ENCODE results near the gene HLA-A.

Gene HLA-A

GRCh38 chr6:29935273-29935955 lies 6.9 kb upstream of the HLA-A start:
- H3K27ac ChIP-seq (ENCODE audit: low read depth, low read length, severe bottlenecking): no peak overlapping the region
- H3K4me1 ChIP-seq (ENCODE audit: control insufficient read depth, insufficient read depth, low read length, poor library complexity, severe bottlenecking): no peaks in the 10 kb centered on the region
- no peaks in the 10 kb centered on the region for H3K36me3 ChIP-seq (ENCODE audit: control insufficient read depth, insufficient read depth, low read length)
- no peaks in the 10 kb centered on the region for H3K9me3 ChIP-seq (ENCODE audit: control insufficient read depth, low read length)
- no peak overlapping the region for H3K4me3 ChIP-seq (ENCODE audit: extremely low read depth, insufficient read depth, low read length, poor library complexity, severe bottlenecking)
- no CpG with 5 or more reads among the region's 1 CpG for WGBS, 2 experiments (ENCODE audit: insufficient coverage in 2 of 2)

DNA sequence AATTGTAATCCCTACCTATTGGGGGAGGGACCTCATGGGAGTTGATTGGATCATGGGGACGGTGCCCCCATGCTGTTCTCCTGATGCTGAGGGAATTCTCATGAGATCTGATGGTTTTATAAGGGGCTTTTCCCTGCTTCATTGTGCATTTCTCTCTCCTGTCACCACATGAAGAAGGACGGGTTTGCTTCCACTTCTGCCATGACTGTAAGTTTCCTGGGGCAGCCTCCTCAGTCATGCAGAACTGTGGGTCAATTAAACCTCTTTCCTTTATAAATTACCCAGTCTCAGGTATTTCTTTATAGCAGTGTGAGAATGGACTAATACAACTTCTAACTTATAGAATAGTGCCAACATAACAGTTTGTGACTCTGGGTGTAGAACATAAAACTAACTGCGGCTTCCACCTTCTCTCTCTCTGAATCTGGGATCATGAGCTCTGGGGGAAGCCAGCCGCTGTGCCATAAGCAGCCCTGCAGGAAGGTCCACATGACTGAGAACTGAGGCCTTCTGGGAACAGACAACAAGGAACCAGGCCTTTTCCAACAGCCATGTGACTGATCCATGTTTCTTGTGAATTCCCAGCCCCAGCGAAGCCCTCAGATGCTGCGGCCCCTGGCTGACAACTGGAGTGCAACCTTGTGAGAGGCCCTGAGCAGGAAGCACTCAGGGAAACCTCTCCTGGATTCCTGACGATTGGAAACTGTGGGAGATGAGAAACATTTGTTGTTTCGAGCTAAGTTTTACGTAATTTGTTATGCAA lies 3.4 kb upstream of the HLA-A start:
- H3K4me1 ChIP-seq (ENCODE audit: control insufficient read depth, insufficient read depth, low read length, poor library complexity, severe bottlenecking): no peaks in the 10 kb centered on the region
- WGBS, 2 experiments (ENCODE audit: insufficient coverage in 2 of 2): 25 to 38% methylated on average over 4 of the region's 9 CpGs
- H3K27ac ChIP-seq (ENCODE audit: low read depth, low read length, severe bottlenecking): no peak overlapping the region
- no peak overlapping the region for H3K4me3 ChIP-seq (ENCODE audit: extremely low read depth, insufficient read depth, low read length, poor library complexity, severe bottlenecking)
- no peaks in the 10 kb centered on the region for H3K36me3 ChIP-seq (ENCODE audit: control insufficient read depth, insufficient read depth, low read length)
- no peaks in the 10 kb centered on the region for H3K9me3 ChIP-seq (ENCODE audit: control insufficient read depth, low read length)

DNA sequence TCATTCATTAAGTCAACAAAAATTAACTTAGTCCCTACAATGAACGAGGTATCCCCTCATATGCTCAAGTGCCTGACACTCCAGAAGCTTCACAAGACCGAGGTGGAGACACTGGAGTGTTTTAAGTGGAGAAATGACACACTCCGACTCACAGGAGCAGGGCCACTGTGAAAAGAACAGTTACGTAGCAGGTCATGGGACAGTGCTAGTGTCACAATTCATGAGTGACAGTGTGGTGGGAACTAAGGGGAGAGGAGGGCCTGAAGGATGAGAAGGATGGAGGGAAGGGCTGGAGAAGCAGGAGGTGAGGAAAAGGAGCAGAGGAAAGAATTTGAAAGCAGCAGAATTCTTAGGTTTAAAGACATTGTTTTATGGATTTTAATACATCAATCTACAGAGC lies 1.3 kb upstream of the HLA-A start:
- WGBS, 2 experiments (ENCODE audit: insufficient coverage in 2 of 2): 44 to 48% methylated on average over 2 to 3 of the region's 4 CpGs
- Histone ChIP-seq H3K9me3 (ENCODE audit: control insufficient read depth, low read length) (no peaks in the 10 kb centered on the region), H3K27ac (ENCODE audit: low read depth, low read length, severe bottlenecking) (no peak overlapping the region), H3K4me1 (ENCODE audit: control insufficient read depth, insufficient read depth, low read length, poor library complexity, severe bottlenecking) (no peaks in the 10 kb centered on the region), H3K4me3 (ENCODE audit: extremely low read depth, insufficient read depth, low read length, poor library complexity, severe bottlenecking) (no peak overlapping the region), H3K36me3 (ENCODE audit: control insufficient read depth, insufficient read depth, low read length) (no peaks in the 10 kb centered on the region)

DNA sequence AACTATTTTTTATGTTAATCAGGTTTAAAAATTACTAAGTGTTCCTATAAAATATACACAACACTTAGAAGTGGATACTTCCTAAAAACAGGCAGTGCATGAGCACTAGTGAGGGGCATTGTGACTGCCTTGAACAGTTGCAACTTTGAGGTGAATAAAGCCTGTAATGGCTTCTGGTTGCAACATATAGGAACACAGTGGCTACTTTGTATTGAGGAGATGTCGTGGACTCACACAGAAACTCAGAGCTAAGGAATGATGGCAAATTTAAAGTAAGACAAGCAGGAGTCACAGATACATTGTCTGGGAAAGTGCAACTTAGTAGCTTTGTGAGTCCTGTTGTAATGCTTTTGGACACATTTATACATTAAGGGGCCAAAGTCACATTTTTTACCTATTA lies 861 bp upstream of the HLA-A start:
- no peaks in the 10 kb centered on the region for H3K9me3 ChIP-seq (ENCODE audit: control insufficient read depth, low read length)
- no peaks in the 10 kb centered on the region for H3K4me1 ChIP-seq (ENCODE audit: control insufficient read depth, insufficient read depth, low read length, poor library complexity, severe bottlenecking)
- WGBS, 2 experiments (ENCODE audit: insufficient coverage in 2 of 2): 0% methylated on average over 1 of the region's 1 CpG; no CpG with 5 or more reads in 1 of the 2 experiments
- H3K27ac ChIP-seq (ENCODE audit: low read depth, low read length, severe bottlenecking): no peak overlapping the region
- H3K4me3 ChIP-seq (ENCODE audit: extremely low read depth, insufficient read depth, low read length, poor library complexity, severe bottlenecking): no peak overlapping the region
- H3K36me3 ChIP-seq (ENCODE audit: control insufficient read depth, insufficient read depth, low read length): no peaks in the 10 kb centered on the region

DNA sequence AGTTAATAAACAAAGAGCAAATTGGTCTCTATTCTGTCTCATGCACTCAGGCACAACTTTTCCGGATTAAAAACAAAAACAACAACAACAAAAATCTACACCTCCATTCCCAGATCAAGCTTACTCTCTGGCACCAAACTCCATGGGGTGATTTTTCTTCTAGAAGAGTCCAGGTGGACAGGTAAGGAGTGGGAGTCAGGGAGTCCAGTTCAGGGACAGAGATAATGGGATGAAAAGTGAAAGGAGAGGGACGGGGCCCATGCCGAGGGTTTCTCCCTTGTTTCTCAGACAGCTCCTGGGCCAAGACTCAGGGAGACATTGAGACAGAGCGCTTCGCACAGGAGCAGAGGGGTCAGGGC lies 437 bp upstream of the HLA-A start:
- WGBS, 2 experiments (ENCODE audit: insufficient coverage in 2 of 2): 7 to 45% methylated on average over 2 of the region's 5 CpGs
- Histone ChIP-seq H3K27ac (ENCODE audit: low read depth, low read length, severe bottlenecking) (no peak overlapping the region), H3K4me3 (ENCODE audit: extremely low read depth, insufficient read depth, low read length, poor library complexity, severe bottlenecking) (peak overlapping the region; percentile 49), H3K36me3 (ENCODE audit: control insufficient read depth, insufficient read depth, low read length) (no peaks in the 10 kb centered on the region), H3K9me3 (ENCODE audit: control insufficient read depth, low read length) (no peaks in the 10 kb centered on the region), H3K4me1 (ENCODE audit: control insufficient read depth, insufficient read depth, low read length, poor library complexity, severe bottlenecking) (no peaks in the 10 kb centered on the region)

- Histone ChIP-seq H3K4me3 (ENCODE audit: extremely low read depth, insufficient read depth, low read length, poor library complexity, severe bottlenecking) (peak overlapping the region; percentile 49), H3K27ac (ENCODE audit: low read depth, low read length, severe bottlenecking) (no peak overlapping the region), H3K36me3 (ENCODE audit: control insufficient read depth, insufficient read depth, low read length) (no peaks in the 10 kb centered on the region), H3K4me1 (ENCODE audit: control insufficient read depth, insufficient read depth, low read length, poor library complexity, severe bottlenecking) (no peaks in the 10 kb centered on the region), H3K9me3 (ENCODE audit: control insufficient read depth, low read length) (no peaks in the 10 kb centered on the region)
- 62 to 74% methylated on average over 45 to 52 of the region's 58 CpGs for WGBS, 2 experiments (ENCODE audit: insufficient coverage in 2 of 2)
Measured at GRCh38 chr6:29943053-29943966, 978 bp downstream of the HLA-A start.

- Histone ChIP-seq H3K4me1 (ENCODE audit: control insufficient read depth, insufficient read depth, low read length, poor library complexity, severe bottlenecking) (no peaks in the 10 kb centered on the region), H3K4me3 (ENCODE audit: extremely low read depth, insufficient read depth, low read length, poor library complexity, severe bottlenecking) (no peak overlapping the region), H3K9me3 (ENCODE audit: control insufficient read depth, low read length) (no peaks in the 10 kb centered on the region), H3K36me3 (ENCODE audit: control insufficient read depth, insufficient read depth, low read length) (no peaks in the 10 kb centered on the region), H3K27ac (ENCODE audit: low read depth, low read length, severe bottlenecking) (no peak overlapping the region)
- WGBS, 2 experiments (ENCODE audit: insufficient coverage in 2 of 2): 100% methylated on average over 2 of the region's 4 CpGs
Measured at GRCh38 chr6:29945281-29945820, 3.0 kb downstream of the HLA-A start.

DNA sequence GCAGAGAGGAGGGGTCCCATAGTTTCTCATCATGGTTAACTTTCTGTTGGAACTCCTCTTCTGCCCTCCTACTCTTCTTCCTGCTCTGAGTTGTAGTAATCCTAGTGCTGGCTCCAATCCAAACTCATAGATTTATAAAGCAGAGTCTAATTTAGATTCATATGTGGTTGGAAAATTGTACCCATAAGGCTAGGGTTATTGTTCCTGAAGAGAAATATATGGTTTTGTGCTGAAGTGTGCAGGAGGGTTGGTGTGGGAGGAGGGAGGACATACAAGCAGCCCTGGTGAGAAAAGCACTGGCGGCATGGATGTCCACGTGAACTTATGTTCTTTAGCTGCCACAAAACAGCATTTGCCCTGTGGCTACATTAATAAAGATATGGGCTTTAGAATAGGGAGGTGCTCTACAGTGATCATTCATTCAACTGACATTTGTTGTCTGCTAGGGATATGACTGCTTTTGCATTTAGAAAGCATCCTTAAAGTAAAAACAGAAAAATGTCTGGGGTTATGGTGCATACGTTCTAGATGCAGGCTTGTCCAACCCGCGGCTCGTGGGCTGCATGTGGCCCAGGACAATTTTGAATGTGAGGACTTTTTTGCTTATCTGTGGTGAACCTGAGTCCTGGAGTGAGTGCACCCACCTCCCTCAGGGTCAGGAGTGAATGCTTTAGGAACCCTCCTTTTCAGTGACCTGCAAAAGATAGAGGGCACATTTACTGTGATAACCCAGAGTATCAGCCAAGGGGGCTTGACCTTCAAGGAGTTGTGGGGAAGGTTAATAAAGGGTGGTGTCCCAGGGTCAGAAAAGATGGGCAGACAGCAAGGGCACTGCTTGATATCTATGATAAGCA lies 4.1 kb downstream of the HLA-A start:
- WGBS, 2 experiments (ENCODE audit: insufficient coverage in 2 of 2): 51 to 64% methylated on average over 5 to 6 of the region's 6 CpGs
- H3K27ac ChIP-seq (ENCODE audit: low read depth, low read length, severe bottlenecking): no peak overlapping the region

DNA sequence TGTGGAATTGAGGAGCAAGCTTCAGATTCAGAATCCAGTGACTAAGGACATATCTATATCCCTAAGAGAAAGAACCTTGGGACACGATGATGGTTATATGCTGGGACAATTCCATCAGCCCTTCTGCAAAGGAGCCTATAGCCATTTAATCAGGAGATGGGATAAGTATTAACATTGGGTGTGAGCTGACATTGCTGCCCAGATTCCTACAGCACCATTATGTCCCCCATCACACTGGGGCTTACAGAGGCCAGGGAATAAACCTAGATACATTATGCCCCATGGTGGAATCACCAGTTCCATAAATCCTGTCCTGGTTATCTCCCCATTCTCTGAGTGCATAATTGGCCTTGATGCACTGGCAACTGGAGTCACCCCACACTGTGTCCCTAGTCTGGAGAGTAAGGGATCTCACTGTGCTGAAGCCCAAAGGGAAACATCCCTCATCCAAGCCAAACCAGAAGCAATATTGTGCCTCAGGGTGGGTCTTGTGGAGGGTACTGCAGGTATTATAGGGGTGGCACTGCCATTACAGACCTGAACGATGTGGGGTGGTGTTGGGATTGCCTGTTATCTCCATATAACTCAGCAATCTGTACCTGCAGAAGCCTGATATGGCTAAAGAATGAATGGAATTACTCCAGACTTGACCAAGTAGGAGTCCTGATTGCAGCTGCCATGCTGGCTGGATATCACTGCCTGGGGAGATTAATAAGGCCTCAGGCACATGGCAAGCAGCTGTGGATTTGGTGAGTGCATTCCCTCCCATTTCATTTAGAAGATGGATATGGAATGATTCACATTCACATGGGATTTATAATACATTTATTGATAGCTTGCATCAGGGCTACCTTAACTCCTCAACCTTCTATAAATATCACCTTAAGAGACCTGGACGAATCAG lies 5.0 kb downstream of the HLA-A start:
- H3K9me3 ChIP-seq (ENCODE audit: control insufficient read depth, low read length): no peaks in the 10 kb centered on the region

More for the DNA sequence above, 4.1 kb downstream of the HLA-A start:
- Histone ChIP-seq H3K9me3 (ENCODE audit: control insufficient read depth, low read length) (no peaks in the 10 kb centered on the region), H3K4me1 (ENCODE audit: control insufficient read depth, insufficient read depth, low read length, poor library complexity, severe bottlenecking) (no peaks in the 10 kb centered on the region), H3K4me3 (ENCODE audit: extremely low read depth, insufficient read depth, low read length, poor library complexity, severe bottlenecking) (no peak overlapping the region), H3K36me3 (ENCODE audit: control insufficient read depth, insufficient read depth, low read length) (no peaks in the 10 kb centered on the region)

More for the DNA sequence above, 5.0 kb downstream of the HLA-A start:
- Histone ChIP-seq H3K36me3 (ENCODE audit: control insufficient read depth, insufficient read depth, low read length) (no peaks in the 10 kb centered on the region), H3K4me1 (ENCODE audit: control insufficient read depth, insufficient read depth, low read length, poor library complexity, severe bottlenecking) (no peaks in the 10 kb centered on the region), H3K27ac (ENCODE audit: low read depth, low read length, severe bottlenecking) (no peak overlapping the region), H3K4me3 (ENCODE audit: extremely low read depth, insufficient read depth, low read length, poor library complexity, severe bottlenecking) (no peak overlapping the region)
- 100% methylated on average over 1 of the region's 3 CpGs; no CpG with 5 or more reads in 1 of the 2 experiments for WGBS, 2 experiments (ENCODE audit: insufficient coverage in 2 of 2)

Measured in mesodermal cell (in vitro differentiated cells).